HepG2 (cell line): ENCODE data around the gene FSD1. TPM values are rescaled to one million over a fixed set of nuclear protein-coding genes. Genes with fewer than 3 reads are reported as not detected.
A peak's percentile ranks its signal among the peaks of the same experiment; 100 is the strongest.

ENCODE experiments used
- AGO1 ChIP-seq: fragments of 200-400 bp; formaldehyde crosslinking; IDR thresholded peaks from 2 replicates; pipeline ENCODE4 v1.6.1; 2017; ENCODE audit warnings: mild to moderate bottlenecking, low read depth, low read length, moderate library complexity; ENCODE audit not compliant: poor library complexity, severe bottlenecking
- CC2D1A ChIP-seq: sonication (generic); formaldehyde crosslinking; IDR thresholded peaks from 2 replicates; pipeline ENCODE4 v1.8.1; 2023; ENCODE audit warnings: mild to moderate bottlenecking, missing genetic modification reagents
- CHD2 ChIP-seq: IDR thresholded peaks from 2 replicates; pipeline ENCODE4 v1.6.1; 2011; ENCODE audit warnings: low read depth, low read length, improper control_type of control experiment
- FLYWCH1 ChIP-seq: sonication (generic); formaldehyde crosslinking; IDR thresholded peaks from 2 replicates; pipeline ENCODE4 v1.8.1; 2023; ENCODE audit warnings: mild to moderate bottlenecking, missing genetic modification reagents
- FOXJ3 ChIP-seq: sonication (generic); formaldehyde crosslinking; IDR thresholded peaks from 2 replicates; pipeline ENCODE4 v1.4.0; 2020; ENCODE audit warnings: missing genetic modification reagents, mild to moderate bottlenecking, borderline replicate concordance
- IRX3 ChIP-seq: sonication (generic); formaldehyde crosslinking; IDR thresholded peaks from 2 replicates; pipeline ENCODE4 v1.8.1; 2023; ENCODE audit warnings: mild to moderate bottlenecking, low read depth, missing genetic modification reagents, borderline replicate concordance
- KDM6A ChIP-seq: IDR thresholded peaks from 2 replicates; pipeline ENCODE4 v1.6.1; 2016; ENCODE audit warnings: low read depth
- NR2F1 ChIP-seq, 2 experiments: fragments of 450-650 bp in 1 of 2; formaldehyde crosslinking in 1 of 2; IDR thresholded peaks; 2 replicates each; pipeline versions ENCODE4 v1.5.0 to v1.6.1; 2016 to 2020; ENCODE audit warnings: mild to moderate bottlenecking in 1 of 2, missing compliant biosample characterization in 1 of 2, missing genetic modification reagents in 1 of 2, moderate library complexity in 1 of 2
- RFX5 ChIP-seq: IDR thresholded peaks from 2 replicates; pipeline ENCODE4 v1.6.1; 2011; ENCODE audit warnings: low read depth, low read length, improper control_type of control experiment
- SMARCE1 ChIP-seq: fragments of 450-650 bp; IDR thresholded peaks from 2 replicates; pipeline ENCODE4 v1.6.1; 2017; ENCODE audit warnings: borderline replicate concordance
- SMYD3 ChIP-seq: sonication (generic); formaldehyde crosslinking; IDR thresholded peaks from 2 replicates; pipeline ENCODE4 v1.8.1; 2023; ENCODE audit warnings: mild to moderate bottlenecking, missing genetic modification reagents
- polyA plus RNA-seq, 8 experiments: library from polyadenylated mRNA; depleted of rRNA in 3 of 8; stranded (reverse) in 7 of 8; unstranded in 1 of 8; fragments of >200 nt; fragmentation: Illumina TruSeq in 4 of 8; extraction: Trizol in 4 of 8; gene quantifications; 2 replicates each; pipeline versions ENCODE4 v1.2.1 to v1.2.3, GENCODE V29; 2011 to 2016; ENCODE audit warnings: low read depth in 4 of 8, missing spikeins in 1 of 8, mixed read lengths in 1 of 8; ENCODE audit not compliant: insufficient read depth in 1 of 8
- total RNA-seq, 5 experiments: library from RNA; depleted of rRNA; stranded (reverse); fragments of >200 nt; fragmentation: Illumina TruSeq; extraction: Trizol; gene quantifications; 2 replicates each; pipeline ENCODE4 v1.2.3, GENCODE V29; 2016; ENCODE audit warnings: low read depth in 1 of 5
- TF ChIP-seq, protein P1 (sequence below): sonication (generic); formaldehyde crosslinking; IDR thresholded peaks from 2 replicates; pipeline ENCODE4 v1.5.0; 2020; ENCODE audit warnings: mild to moderate bottlenecking, missing genetic modification reagents
- TF ChIP-seq, protein P2 (sequence below): sonication (generic); formaldehyde crosslinking; IDR thresholded peaks from 2 replicates; pipeline ENCODE4 v1.5.0; 2020; ENCODE audit warnings: missing genetic modification reagents
- TF ChIP-seq, protein P3 (sequence below): sonication (generic); formaldehyde crosslinking; conservative IDR thresholded peaks from 2 replicates; pipeline ENCODE4 v1.8.0; 2022; ENCODE audit warnings: low read depth, missing genetic modification reagents
- TF ChIP-seq, protein P4 (sequence below): sonication (generic); formaldehyde crosslinking; IDR thresholded peaks from 2 replicates; pipeline ENCODE4 v1.5.0; 2020; ENCODE audit warnings: mild to moderate bottlenecking, missing genetic modification reagents
- TF ChIP-seq, protein P5 (sequence below): sonication (generic); formaldehyde crosslinking; conservative IDR thresholded peaks from 2 replicates; pipeline ENCODE4 v1.4.0; 2020; ENCODE audit warnings: mild to moderate bottlenecking, missing genetic modification reagents, moderate library complexity
- TF ChIP-seq, protein P6 (sequence below): sonication (generic); formaldehyde crosslinking; IDR thresholded peaks from 2 replicates; pipeline ENCODE4 v1.4.0; 2020; ENCODE audit warnings: missing genetic modification reagents

FSD1 gene
- total and polyA plus RNA-seq, 2 of the 13 experiments (the other 11 are each of a cell fraction or from before 2014, with no cell fraction given), result 0.29 to 0.66 TPM

DNA sequence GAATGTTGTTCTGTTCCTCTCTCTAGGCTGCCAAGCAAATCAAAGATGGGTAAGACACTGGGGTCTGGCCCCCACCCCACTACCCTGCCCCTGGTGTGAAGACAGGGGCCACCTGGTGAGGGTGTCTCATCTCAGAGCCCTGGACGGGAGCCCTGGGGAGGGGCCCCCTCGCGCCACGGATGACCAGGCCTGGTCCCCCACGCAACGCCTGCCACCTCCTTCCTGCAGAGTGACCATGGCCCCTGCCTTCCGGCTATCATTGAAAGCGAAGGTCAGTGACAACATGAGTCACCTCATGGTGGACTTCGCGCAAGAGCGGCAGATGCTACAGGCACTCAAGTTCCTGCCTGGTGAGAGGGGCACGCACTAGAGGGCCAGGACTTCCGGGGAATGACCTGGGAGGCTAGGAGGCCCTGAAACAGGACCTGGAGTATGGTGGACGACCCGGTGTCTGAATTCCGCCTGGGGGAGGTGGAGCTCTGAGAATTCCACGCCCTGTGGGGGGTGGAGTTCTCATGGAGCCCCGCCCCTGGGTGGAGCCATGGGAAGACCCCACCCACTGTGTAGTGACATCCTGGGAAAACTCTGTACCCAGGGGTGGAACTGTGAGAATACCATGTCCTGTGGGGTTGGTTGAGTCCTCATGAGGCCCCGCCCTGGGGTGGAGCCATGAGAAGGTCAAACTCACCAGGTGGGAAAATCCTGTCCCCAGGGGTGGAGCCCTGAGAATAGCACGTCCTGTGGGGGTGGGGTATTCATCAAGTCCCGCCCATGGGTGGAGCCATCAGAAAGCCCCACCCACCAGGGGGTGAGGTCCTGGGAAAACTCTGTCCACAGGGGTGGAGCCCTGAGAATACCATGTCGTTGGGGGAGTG is 6.1 kb downstream of the FSD1 start (continued):
- TF ChIP-seq NR2F1 (CRISPR knock-in tag; IDR thresholded peaks at IDR 0.05) (peak; percentile 72 to 82), KDM6A (CRISPR knock-in tag) (peak; percentile 95), FOXJ3 (no peak), SMARCE1 (no peak), CHD2 (peak; percentile 15; the same call in 1 of the 2 replicates), CC2D1A (no peak), FLYWCH1 (CRISPR knock-in tag) (no peak), AGO1 (no peak), IRX3 (CRISPR knock-in tag) (no peak), SMYD3 (CRISPR knock-in tag) (no peak), RFX5 (no peak)
- TF ChIP-seq, protein P1, sequence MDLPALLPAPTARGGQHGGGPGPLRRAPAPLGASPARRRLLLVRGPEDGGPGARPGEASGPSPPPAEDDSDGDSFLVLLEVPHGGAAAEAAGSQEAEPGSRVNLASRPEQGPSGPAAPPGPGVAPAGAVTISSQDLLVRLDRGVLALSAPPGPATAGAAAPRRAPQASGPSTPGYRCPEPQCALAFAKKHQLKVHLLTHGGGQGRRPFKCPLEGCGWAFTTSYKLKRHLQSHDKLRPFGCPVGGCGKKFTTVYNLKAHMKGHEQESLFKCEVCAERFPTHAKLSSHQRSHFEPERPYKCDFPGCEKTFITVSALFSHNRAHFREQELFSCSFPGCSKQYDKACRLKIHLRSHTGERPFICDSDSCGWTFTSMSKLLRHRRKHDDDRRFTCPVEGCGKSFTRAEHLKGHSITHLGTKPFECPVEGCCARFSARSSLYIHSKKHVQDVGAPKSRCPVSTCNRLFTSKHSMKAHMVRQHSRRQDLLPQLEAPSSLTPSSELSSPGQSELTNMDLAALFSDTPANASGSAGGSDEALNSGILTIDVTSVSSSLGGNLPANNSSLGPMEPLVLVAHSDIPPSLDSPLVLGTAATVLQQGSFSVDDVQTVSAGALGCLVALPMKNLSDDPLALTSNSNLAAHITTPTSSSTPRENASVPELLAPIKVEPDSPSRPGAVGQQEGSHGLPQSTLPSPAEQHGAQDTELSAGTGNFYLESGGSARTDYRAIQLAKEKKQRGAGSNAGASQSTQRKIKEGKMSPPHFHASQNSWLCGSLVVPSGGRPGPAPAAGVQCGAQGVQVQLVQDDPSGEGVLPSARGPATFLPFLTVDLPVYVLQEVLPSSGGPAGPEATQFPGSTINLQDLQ (CRISPR knock-in tag), result no peak
- TF ChIP-seq, protein P2, sequence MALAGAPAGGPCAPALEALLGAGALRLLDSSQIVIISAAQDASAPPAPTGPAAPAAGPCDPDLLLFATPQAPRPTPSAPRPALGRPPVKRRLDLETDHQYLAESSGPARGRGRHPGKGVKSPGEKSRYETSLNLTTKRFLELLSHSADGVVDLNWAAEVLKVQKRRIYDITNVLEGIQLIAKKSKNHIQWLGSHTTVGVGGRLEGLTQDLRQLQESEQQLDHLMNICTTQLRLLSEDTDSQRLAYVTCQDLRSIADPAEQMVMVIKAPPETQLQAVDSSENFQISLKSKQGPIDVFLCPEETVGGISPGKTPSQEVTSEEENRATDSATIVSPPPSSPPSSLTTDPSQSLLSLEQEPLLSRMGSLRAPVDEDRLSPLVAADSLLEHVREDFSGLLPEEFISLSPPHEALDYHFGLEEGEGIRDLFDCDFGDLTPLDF (CRISPR knock-in tag), result no peak
- TF ChIP-seq, protein P3, sequence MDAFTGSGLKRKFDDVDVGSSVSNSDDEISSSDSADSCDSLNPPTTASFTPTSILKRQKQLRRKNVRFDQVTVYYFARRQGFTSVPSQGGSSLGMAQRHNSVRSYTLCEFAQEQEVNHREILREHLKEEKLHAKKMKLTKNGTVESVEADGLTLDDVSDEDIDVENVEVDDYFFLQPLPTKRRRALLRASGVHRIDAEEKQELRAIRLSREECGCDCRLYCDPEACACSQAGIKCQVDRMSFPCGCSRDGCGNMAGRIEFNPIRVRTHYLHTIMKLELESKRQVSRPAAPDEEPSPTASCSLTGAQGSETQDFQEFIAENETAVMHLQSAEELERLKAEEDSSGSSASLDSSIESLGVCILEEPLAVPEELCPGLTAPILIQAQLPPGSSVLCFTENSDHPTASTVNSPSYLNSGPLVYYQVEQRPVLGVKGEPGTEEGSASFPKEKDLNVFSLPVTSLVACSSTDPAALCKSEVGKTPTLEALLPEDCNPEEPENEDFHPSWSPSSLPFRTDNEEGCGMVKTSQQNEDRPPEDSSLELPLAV, result no peak
- TF ChIP-seq, protein P4, sequence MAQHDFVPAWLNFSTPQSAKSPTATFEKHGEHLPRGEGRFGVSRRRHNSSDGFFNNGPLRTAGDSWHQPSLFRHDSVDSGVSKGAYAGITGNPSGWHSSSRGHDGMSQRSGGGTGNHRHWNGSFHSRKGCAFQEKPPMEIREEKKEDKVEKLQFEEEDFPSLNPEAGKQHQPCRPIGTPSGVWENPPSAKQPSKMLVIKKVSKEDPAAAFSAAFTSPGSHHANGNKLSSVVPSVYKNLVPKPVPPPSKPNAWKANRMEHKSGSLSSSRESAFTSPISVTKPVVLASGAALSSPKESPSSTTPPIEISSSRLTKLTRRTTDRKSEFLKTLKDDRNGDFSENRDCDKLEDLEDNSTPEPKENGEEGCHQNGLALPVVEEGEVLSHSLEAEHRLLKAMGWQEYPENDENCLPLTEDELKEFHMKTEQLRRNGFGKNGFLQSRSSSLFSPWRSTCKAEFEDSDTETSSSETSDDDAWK (CRISPR knock-in tag), result no peak
- TF ChIP-seq, protein P5, sequence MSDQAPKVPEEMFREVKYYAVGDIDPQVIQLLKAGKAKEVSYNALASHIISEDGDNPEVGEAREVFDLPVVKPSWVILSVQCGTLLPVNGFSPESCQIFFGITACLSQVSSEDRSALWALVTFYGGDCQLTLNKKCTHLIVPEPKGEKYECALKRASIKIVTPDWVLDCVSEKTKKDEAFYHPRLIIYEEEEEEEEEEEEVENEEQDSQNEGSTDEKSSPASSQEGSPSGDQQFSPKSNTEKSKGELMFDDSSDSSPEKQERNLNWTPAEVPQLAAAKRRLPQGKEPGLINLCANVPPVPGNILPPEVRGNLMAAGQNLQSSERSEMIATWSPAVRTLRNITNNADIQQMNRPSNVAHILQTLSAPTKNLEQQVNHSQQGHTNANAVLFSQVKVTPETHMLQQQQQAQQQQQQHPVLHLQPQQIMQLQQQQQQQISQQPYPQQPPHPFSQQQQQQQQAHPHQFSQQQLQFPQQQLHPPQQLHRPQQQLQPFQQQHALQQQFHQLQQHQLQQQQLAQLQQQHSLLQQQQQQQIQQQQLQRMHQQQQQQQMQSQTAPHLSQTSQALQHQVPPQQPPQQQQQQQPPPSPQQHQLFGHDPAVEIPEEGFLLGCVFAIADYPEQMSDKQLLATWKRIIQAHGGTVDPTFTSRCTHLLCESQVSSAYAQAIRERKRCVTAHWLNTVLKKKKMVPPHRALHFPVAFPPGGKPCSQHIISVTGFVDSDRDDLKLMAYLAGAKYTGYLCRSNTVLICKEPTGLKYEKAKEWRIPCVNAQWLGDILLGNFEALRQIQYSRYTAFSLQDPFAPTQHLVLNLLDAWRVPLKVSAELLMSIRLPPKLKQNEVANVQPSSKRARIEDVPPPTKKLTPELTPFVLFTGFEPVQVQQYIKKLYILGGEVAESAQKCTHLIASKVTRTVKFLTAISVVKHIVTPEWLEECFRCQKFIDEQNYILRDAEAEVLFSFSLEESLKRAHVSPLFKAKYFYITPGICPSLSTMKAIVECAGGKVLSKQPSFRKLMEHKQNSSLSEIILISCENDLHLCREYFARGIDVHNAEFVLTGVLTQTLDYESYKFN (CRISPR knock-in tag), result peak; percentile 98
- TF ChIP-seq, protein P6, sequence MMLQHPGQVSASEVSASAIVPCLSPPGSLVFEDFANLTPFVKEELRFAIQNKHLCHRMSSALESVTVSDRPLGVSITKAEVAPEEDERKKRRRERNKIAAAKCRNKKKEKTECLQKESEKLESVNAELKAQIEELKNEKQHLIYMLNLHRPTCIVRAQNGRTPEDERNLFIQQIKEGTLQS (CRISPR knock-in tag), result peak; percentile 98
